ENCODE measurements around the gene RBP5.

The RBP5 gene

GRCh38 chr12:7102582-7102981 lies 26.1 kb downstream of the RBP5 start:
- no peak for DNase-seq

GRCh38 chr12:7101694-7102131 lies 27.0 kb downstream of the RBP5 start:
- DNase-seq = no peak

GRCh38 chr12:7101047-7101693 lies 27.5 kb downstream of the RBP5 start:
- DNase-seq = no peak

GRCh38 chr12:7100239-7100638 lies 28.4 kb downstream of the RBP5 start:
- no peak for DNase-seq

GRCh38 chr12:7099290-7099996 lies 29.2 kb downstream of the RBP5 start:
- DNase-seq = no peak

GRCh38 chr12:7096979-7097378 lies 31.7 kb downstream of the RBP5 start:
- no peak for DNase-seq

- DNase-seq = no peak
These were observed 32.4 kb downstream of the RBP5 start for GRCh38 chr12:7096006-7096932.

- no peak for DNase-seq
These were observed 34.8 kb downstream of the RBP5 start for GRCh38 chr12:7093892-7094291.

GRCh38 chr12:7093486-7093885 lies 35.2 kb downstream of the RBP5 start:
- DNase-seq = no peak

GRCh38 chr12:7092986-7093460 lies 35.7 kb downstream of the RBP5 start:
- no peak for DNase-seq

- peak in 33 of 56 donors; percentile 9 to 74 (median 28) for DNase-seq
These were observed 36.3 kb downstream of the RBP5 start, which contains the start of gene C1R for GRCh38 chr12:7092229-7092985. Gene C1R, minus strand, starts transcription at chr12:7092445. Its CDS starts 57 bp downstream, at chr12:7092388.

GRCh38 chr12:7091660-7092228 lies 36.9 kb downstream of the RBP5 start:
- peak in 1 of 56 donors; percentile 29 for DNase-seq

- no peak for DNase-seq
These were observed 37.5 kb downstream of the RBP5 start for GRCh38 chr12:7091171-7091570.

- DNase-seq = no peak
These were observed 38.3 kb downstream of the RBP5 start for GRCh38 chr12:7090222-7090998.

GRCh38 chr12:7089196-7089871 lies 39.4 kb downstream of the RBP5 start:
- DNase-seq = no peak

GRCh38 chr12:7083125-7083524 lies 45.6 kb downstream of the RBP5 start:
- DNase-seq = no peak

GRCh38 chr12:7081037-7081436 lies 47.7 kb downstream of the RBP5 start:
- no peak for DNase-seq

GRCh38 chr12:7079826-7080125 lies 48.9 kb downstream of the RBP5 start:
- no peak for DNase-seq

- DNase-seq = no peak
These were observed 50.5 kb downstream of the RBP5 start for GRCh38 chr12:7078163-7078562.

Data from amygdala (tissue), 56 donors.